GM12801 (cell line): ENCODE measurements around the gene SMARCA2.

Experiments
- TF ChIP-seq, protein P1 (sequence below): IDR thresholded peaks from one replicate; pipeline ENCODE4 v1.5.1; 2011; ENCODE audit warnings: control low read depth; ENCODE audit not compliant: insufficient read length; ENCODE audit errors: extremely low read depth

SMARCA2 gene

DNA sequence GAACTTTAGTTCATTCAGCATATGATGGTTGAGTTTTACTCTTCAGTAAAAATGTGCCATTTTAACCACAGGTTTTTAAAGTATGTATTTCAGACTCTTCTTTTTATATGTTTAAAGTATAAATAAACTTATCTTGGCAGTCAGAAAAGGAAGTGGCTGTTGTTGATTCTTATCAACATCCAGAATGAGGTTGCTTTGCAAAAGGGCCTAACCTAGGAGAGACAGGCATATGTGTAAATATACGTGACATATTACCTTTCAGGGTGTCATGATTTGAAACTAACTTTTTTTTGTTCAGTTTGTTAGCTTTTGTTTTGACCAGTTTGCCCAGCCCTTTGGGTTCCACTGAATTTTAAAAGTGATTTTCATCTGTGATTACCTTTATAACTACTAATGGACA is 7.4 kb downstream of the SMARCA2 start:
- TF ChIP-seq, protein P1, sequence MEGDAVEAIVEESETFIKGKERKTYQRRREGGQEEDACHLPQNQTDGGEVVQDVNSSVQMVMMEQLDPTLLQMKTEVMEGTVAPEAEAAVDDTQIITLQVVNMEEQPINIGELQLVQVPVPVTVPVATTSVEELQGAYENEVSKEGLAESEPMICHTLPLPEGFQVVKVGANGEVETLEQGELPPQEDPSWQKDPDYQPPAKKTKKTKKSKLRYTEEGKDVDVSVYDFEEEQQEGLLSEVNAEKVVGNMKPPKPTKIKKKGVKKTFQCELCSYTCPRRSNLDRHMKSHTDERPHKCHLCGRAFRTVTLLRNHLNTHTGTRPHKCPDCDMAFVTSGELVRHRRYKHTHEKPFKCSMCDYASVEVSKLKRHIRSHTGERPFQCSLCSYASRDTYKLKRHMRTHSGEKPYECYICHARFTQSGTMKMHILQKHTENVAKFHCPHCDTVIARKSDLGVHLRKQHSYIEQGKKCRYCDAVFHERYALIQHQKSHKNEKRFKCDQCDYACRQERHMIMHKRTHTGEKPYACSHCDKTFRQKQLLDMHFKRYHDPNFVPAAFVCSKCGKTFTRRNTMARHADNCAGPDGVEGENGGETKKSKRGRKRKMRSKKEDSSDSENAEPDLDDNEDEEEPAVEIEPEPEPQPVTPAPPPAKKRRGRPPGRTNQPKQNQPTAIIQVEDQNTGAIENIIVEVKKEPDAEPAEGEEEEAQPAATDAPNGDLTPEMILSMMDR = no peak

DNA sequence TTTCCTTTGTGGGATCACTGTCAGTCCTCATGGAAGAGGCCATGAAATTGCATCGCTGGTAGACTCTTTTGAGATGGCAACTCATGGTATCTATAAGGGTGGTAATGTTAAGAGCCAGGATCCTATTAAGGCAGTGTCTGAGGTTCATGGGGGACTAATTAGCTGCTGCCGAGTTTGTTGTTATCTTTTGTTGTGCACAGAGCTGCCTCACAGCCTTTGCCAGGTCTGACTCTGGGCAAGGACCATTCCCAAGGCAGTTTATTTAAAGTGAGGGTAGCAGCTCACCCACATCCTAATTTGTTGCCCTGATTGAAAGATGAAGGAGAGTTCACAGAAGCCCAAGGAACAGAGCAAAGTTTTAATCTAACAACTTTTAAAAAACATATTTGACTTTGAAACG is 7.9 kb downstream of the SMARCA2 start:
- TF ChIP-seq, protein P1 = no peak

DNA sequence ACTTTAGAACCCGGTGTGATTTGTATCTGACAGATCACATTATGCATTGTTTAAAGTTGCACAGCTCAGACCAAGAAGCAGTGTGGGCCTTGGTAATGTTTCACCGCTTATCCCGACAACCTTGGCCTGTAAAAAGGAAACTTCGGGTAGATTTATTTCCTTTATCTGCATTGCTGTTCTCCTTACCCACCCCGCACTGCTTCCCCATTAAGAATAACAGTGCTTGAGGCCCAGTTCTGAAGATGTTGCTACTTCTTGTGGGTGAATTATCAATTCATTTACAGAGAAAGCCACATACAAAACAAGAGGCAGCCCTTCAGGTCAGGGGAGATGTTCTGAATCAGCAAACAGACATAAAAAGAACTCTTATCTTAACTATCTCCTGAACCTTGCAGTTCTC is 8.4 kb downstream of the SMARCA2 start:
- TF ChIP-seq, protein P1 = no peak

DNA sequence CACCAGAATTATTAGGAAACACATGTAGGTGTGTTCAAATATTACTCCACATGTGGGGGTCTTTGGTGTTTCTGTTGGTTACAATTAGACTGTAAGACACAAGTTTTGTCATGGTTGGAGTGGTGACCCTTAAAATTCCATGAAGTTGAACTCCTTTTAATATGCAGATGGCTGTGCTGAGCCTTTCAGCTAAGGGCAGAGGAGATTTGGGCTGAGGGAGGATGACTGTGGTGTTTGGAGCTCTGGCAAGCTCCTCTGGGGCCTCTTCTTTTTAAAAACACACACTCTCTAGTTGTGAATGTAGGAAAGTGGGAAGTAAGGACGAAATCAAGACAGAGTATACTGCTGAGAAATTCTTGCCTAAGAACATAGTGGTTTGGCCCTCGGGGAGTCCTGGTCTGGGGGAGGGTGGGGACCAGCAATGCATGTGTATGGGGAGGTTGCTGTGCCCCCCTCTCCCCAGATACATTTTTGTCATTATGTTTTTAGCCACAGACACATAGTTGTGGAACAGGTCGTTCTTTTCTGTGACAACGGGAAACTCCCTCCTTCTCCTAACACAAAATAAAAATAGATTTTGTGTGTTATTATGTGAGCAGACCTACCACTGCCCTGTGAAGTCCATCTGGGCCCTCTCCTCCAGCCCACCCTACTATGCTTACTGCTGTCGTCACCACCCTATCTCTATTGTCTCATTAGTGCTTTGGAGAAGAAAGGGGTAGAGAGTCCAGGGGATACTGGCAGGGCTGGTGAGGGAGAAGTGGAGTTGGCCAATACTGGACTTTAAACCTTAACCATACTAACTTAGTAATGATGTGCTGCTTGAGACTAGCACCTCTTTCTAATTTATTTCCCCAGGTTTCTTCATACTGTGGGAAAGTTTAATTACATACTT is 10.0 kb downstream of the SMARCA2 start:
- TF ChIP-seq, protein P1 = no peak

DNA sequence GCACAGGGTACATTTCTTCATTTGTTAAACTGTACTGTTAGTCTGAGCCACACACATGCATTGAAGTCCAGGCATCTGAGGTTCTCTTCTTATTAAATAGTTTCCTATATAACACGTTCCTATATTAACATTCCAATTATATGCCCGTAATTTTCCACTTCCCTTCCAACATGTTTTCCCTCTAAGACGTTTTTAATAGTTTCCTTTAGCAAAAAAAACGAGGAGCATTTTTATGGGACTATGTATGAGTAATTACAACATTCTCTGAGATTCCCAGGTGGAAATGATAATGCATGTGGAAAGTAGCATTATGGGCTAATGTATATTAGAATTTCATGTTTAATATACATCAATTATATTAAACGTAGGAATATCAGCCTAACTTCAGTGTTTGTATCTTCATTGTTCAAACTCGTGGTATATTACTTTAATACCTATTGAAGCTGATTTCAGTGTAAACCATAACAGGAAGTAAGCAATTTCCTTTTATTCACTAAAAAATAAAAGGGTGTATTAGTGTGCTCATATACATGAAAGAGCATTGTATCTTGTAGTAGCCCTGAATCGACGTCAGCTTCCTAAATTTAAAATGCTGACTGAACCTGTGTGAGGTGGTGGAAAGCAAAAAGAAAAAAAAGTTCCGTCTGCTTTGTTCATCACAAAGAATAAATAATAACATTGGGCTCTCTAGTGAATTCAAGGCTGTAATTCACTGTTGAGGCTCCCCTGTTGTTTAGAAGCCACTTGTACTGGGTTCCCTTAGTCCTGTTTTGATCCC is 11.3 kb downstream of the SMARCA2 start:
- TF ChIP-seq, protein P1 = no peak

DNA sequence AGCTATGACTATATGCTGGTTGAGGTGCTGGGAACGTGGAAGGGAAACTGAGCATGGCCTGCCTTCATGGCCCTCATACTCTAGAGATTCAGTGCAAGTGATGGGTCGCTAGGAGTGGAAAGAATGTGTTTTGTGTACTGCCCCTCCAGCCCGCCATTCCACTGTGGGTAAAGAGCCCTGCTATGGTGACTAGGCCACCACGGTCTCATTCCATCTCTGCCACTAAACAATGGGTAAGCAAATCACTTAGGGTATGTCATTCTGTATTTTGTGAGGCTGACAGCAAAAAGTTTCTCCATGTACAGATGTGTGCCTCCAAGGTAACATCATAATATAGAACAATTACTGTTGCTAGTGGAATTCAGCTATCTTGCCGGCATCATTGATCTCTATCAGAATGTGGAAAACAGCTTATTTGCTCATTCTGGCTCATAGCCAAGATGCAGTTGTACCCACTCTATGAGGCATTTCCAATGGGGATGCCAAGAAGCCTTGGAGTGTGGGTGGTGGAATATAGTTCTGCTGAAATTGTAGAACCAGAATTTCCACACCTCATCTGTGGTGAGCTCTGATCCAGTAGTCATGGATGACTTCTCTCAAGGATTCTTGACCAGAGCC is 12.5 kb downstream of the SMARCA2 start:
- TF ChIP-seq, protein P1 = no peak

DNA sequence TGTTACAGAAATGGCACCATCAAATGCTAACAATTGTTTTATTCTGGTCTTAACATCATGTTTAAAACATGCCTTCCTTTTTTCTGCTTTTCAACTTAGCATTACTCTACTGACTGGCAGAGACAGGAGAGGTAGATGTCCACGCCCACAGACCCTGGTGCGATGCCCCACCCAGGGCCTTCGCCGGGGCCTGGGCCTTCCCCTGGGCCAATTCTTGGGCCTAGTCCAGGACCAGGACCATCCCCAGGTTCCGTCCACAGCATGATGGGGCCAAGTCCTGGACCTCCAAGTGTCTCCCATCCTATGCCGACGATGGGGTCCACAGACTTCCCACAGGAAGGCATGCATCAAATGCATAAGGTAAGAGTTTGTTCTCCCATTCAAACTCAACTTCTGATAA is 13.7 kb downstream of the SMARCA2 start:
- TF ChIP-seq, protein P1 = no peak
